Osteocyte (in vitro differentiated cells): ENCODE results near the gene PDIA5. TPM values are rescaled to one million over a fixed set of nuclear protein-coding genes. Genes with fewer than 3 reads are reported as not detected.
A peak's percentile ranks its signal among the peaks of the same experiment; 100 is the strongest.

Source experiments
- DNase-seq: peaks from one replicate; pipeline ENCODE4 v3.0.0; 2021; ENCODE audit warnings: mixed read lengths; ENCODE audit not compliant: unreplicated experiment; ENCODE audit errors: extremely low spot score
- H3K27ac Mint-ChIP-seq: one replicate; pipeline ENCODE4 v1.8.0; 2021; ENCODE audit warnings: mild to moderate bottlenecking, mixed read lengths; ENCODE audit not compliant: unreplicated experiment
- H3K27me3 Mint-ChIP-seq: one replicate; pipeline ENCODE4 v1.8.0; 2021; ENCODE audit warnings: mixed read lengths; ENCODE audit not compliant: unreplicated experiment
- H3K36me3 Mint-ChIP-seq: one replicate; pipeline ENCODE4 v1.8.0; 2021; ENCODE audit warnings: mixed read lengths; ENCODE audit not compliant: unreplicated experiment
- H3K4me1 Mint-ChIP-seq: one replicate; pipeline ENCODE4 v1.8.0; 2021; ENCODE audit warnings: mixed read lengths; ENCODE audit not compliant: unreplicated experiment
- H3K4me3 Mint-ChIP-seq: one replicate; pipeline ENCODE4 v1.8.0; 2021; ENCODE audit warnings: mild to moderate bottlenecking, moderate library complexity, mixed read lengths; ENCODE audit not compliant: unreplicated experiment
- H3K9me3 Mint-ChIP-seq: one replicate; pipeline ENCODE4 v1.8.0; 2021; ENCODE audit warnings: mixed read lengths; ENCODE audit not compliant: unreplicated experiment
- total RNA-seq: library from RNA; stranded (reverse); gene quantifications from 2 replicates; pipeline ENCODE4 v1.2.1, GENCODE V29; 2021
- TF ChIP-seq, protein P1 (sequence below): fragments of 200-600 bp; sonication (generic); IDR thresholded peaks from 2 replicates; pipeline ENCODE4 v1.5.0; 2021; ENCODE audit warnings: antibody characterized with exemption, mild to moderate bottlenecking, moderate library complexity

The PDIA5 gene
- total RNA-seq, 1 donor from 2014 or later: 35.5 TPM

DNA sequence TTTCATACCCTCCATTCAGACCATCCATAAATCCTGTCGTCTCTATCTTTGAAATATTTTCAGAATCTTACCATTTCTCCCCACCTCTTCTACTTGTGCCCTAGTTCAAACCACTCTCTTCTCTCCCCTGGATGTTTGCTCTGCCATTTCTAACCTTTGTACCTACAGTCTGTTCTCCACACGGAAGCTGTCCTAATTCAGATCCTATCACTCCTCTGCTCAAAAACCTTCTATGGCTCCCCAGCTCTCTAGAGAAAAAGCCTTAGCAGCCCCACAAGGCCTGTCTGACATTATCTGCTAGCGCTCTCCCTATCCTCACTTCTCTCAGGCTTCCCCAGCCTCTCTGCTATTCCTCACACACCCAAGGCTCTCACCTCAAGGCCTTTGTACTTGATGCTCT is 34.8 kb upstream of the PDIA5 start:
- peaks cover 19% of the 10 kb centered on the region for H3K4me1 Mint-ChIP-seq
- DNase-seq: no peak
- H3K36me3 Mint-ChIP-seq: no peaks in the 10 kb centered on the region
- TF ChIP-seq, protein P1, sequence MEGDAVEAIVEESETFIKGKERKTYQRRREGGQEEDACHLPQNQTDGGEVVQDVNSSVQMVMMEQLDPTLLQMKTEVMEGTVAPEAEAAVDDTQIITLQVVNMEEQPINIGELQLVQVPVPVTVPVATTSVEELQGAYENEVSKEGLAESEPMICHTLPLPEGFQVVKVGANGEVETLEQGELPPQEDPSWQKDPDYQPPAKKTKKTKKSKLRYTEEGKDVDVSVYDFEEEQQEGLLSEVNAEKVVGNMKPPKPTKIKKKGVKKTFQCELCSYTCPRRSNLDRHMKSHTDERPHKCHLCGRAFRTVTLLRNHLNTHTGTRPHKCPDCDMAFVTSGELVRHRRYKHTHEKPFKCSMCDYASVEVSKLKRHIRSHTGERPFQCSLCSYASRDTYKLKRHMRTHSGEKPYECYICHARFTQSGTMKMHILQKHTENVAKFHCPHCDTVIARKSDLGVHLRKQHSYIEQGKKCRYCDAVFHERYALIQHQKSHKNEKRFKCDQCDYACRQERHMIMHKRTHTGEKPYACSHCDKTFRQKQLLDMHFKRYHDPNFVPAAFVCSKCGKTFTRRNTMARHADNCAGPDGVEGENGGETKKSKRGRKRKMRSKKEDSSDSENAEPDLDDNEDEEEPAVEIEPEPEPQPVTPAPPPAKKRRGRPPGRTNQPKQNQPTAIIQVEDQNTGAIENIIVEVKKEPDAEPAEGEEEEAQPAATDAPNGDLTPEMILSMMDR: no peak
- H3K27ac Mint-ChIP-seq: no peak overlapping the region
- H3K4me3 Mint-ChIP-seq: no peak overlapping the region
- peaks cover 32% of the 10 kb centered on the region for H3K27me3 Mint-ChIP-seq
- H3K9me3 Mint-ChIP-seq: no peaks in the 10 kb centered on the region

DNA sequence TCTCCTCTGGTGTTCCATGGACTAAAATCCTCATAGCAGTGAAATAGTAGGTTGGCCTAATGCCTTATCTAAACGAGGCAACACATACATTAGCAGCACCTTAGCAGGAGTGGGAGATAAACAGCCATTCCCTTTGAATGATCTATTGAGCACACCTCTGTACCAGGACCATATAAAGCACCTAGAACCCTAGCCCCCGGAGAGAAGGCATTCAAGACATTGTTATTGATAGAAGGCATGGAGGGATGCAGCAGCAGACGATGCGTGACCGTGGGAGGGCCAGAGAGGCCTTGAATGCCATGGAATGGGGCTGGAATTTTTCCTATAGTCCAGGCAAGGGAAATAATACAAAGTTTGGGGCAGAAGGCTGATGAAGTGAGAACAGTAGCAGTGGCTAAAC is 32.7 kb upstream of the PDIA5 start:
- TF ChIP-seq, protein P1: no peak
- DNase-seq: no peak
- no peaks in the 10 kb centered on the region for H3K9me3 Mint-ChIP-seq
- H3K27me3 Mint-ChIP-seq: peaks cover 32% of the 10 kb centered on the region
- H3K27ac Mint-ChIP-seq: no peak overlapping the region
- H3K4me1 Mint-ChIP-seq: peaks cover 20% of the 10 kb centered on the region
- H3K36me3 Mint-ChIP-seq: no peaks in the 10 kb centered on the region
- no peak overlapping the region for H3K4me3 Mint-ChIP-seq

DNA sequence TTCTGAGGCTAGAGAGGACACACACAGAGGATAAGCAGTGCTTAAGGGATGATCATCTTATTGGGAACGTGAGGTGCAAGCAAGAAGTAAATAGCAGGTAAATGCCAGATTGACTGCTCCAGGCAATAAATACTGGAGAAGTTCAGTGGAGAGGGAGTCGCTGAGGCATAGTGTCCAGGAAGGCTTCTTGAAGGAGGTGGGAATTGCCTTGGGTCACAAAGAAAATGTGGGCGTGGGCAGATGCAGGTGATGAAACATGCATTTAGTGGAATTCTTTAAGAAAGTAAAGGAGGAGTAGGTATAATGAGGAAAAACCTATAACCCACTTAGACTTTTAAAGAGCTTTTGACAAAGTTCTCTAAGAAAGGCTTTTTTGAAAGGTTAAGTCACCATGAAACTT is 31.8 kb upstream of the PDIA5 start:
- Mint-ChIP-seq H3K4me3 (no peak overlapping the region), H3K27me3 (peaks cover 31% of the 10 kb centered on the region), H3K27ac (no peak overlapping the region), H3K4me1 (peaks cover 21% of the 10 kb centered on the region), H3K36me3 (no peaks in the 10 kb centered on the region), H3K9me3 (no peaks in the 10 kb centered on the region)
- TF ChIP-seq, protein P1: no peak
- DNase-seq: no peak

DNA sequence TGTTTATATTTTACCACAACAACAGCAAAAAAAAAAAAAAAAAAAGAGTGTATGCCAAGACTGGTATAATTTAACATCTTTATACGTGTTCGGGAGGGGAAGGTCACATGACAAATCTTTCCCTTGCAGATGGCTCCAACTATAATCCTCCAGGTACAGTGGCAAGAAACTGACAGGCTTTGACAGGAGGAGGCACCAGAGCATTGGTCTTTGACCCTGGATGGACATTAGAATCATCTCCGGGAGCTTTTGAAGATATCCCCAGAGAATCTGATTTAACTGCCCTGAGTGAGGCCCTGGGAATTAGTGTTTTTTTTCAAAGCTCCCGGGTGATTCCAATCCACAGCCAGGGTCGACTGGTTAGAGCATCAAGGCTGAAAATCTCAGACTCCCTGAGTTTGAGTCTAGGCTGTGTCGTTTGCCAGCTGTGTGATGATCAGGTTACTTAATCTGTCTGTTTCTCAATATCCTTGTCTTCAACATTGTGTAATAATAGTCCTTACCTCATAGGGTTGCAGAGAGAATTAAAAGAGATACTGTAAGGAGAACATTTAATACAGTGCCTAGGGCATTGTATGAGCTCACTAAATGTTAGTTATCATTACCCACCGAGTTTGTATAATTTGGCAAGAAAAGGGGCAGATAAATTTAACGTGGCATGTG is 30.3 kb upstream of the PDIA5 start:
- peaks cover 35% of the 10 kb centered on the region for H3K27me3 Mint-ChIP-seq
- H3K4me3 Mint-ChIP-seq: no peak overlapping the region
- no peaks in the 10 kb centered on the region for H3K9me3 Mint-ChIP-seq
- H3K4me1 Mint-ChIP-seq: peaks cover 21% of the 10 kb centered on the region
- TF ChIP-seq, protein P1: no peak
- H3K36me3 Mint-ChIP-seq: no peaks in the 10 kb centered on the region
- H3K27ac Mint-ChIP-seq: peak overlapping the region; percentile 74
- DNase-seq: no peak

DNA sequence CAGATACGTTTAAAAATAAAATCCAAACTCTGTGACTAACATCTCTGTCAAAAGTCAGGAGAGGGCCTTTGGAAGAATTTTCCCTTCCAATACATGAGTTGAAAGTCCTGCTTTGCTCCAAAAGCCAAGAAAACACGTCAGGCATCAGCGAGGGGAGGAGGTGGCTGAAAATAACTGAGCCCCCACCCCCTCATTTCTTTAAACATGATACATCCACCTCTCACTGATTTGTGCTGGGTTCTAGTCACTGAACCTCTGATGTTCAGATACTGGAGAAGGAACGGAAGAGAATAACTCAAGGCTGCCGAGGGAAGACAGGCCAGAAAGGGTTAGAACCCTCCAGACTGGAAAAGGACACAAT is 29.8 kb upstream of the PDIA5 start:
- Mint-ChIP-seq H3K27ac (peak overlapping the region; percentile 60), H3K27me3 (peaks cover 40% of the 10 kb centered on the region), H3K4me3 (no peak overlapping the region), H3K9me3 (no peaks in the 10 kb centered on the region), H3K36me3 (no peaks in the 10 kb centered on the region), H3K4me1 (peaks cover 21% of the 10 kb centered on the region)
- TF ChIP-seq, protein P1: no peak
- DNase-seq: no peak
